ENCODE results near the gene GBF1. TPM values are rescaled to one million over a fixed set of nuclear protein-coding genes. Genes with fewer than 3 reads are reported as not detected.

GBF1 gene
- total RNA-seq, 2 experiments from 2014 or later: 28.8 to 30.9 TPM

- TF ChIP-seq CTCF (IDR thresholded peaks at IDR 0.05): no peak
- intact Hi-C loops (cut with DNase I, micrococcal nuclease): no loop called here
- ChIA-PET POLR2A (no interaction called here), CTCF (no interaction called here)
- Histone ChIP-seq H3K4me1 (ENCODE audit: insufficient read depth, low read length) (peaks cover 9% of the 10 kb centered on the region), H3K4me3 (ENCODE audit: low read length) (no peak overlapping the region), H3K9me3 (ENCODE audit: control insufficient read depth in 1 of 2, insufficient read depth in 1 of 2, low read length in 2 of 2) (no peaks in the 10 kb centered on the region), H3K27me3 (ENCODE audit: control insufficient read depth in 1 of 2, insufficient read depth in 2 of 2, low read length in 2 of 2) (no peaks in the 10 kb centered on the region), H3K36me3 (ENCODE audit: insufficient read depth, low read length) (peaks cover 39% of the 10 kb centered on the region), H3K27ac (ENCODE audit: low read depth in 1 of 2, low read length in 2 of 2) (no peak overlapping the region)
- no peaks in the 10 kb centered on the region for H3K9me3 Mint-ChIP-seq
- peaks cover 54% of the 10 kb centered on the region for H3K36me3 Mint-ChIP-seq (ENCODE audit: low read depth)
- no peaks in the 10 kb centered on the region for H3K27me3 Mint-ChIP-seq
- H3K4me3 Mint-ChIP-seq: no peak overlapping the region
- ATAC-seq (ENCODE audit: poor library complexity) (no peak), DNase-seq (no peak)
- H3K4me1 Mint-ChIP-seq (ENCODE audit: low read depth): peaks cover 71% of the 10 kb centered on the region
- no peak overlapping the region for H3K27ac Mint-ChIP-seq
These were observed 23.7 kb downstream of the GBF1 start for GRCh38 chr10:102269017-102269416.

DNA sequence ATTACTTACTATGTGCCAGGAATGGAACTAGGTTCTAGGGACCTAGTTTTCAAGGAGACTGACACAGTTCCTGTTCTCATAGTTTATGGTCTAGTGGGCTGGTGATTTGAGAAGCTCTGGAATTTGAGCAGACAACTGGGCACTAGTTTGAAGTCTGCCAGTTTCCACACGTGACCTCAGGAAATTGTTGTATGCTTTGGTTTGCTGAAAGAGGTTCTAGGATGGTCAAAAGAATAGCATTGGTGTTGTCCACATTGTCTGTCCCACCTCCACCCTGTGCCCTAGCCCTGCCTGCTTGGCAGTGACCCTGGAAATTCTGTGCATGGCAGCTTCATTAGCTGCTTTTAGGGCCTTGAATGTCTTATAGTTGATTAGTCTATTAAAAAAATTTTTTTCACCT lies 28.7 kb downstream of the GBF1 start:
- Histone ChIP-seq H3K4me1 (ENCODE audit: insufficient read depth, low read length) (peaks cover 5% of the 10 kb centered on the region), H3K9me3 (ENCODE audit: control insufficient read depth in 1 of 2, insufficient read depth in 1 of 2, low read length in 2 of 2) (no peaks in the 10 kb centered on the region), H3K27ac (ENCODE audit: low read depth in 1 of 2, low read length in 2 of 2) (no peak overlapping the region), H3K4me3 (ENCODE audit: low read length) (no peak overlapping the region), H3K27me3 (ENCODE audit: control insufficient read depth in 1 of 2, insufficient read depth in 2 of 2, low read length in 2 of 2) (no peaks in the 10 kb centered on the region), H3K36me3 (ENCODE audit: insufficient read depth, low read length) (peaks cover 7% of the 10 kb centered on the region)
- ChIA-PET POLR2A (no interaction called here), CTCF (no interaction called here)
- Mint-ChIP-seq H3K9me3 (no peaks in the 10 kb centered on the region), H3K27me3 (no peaks in the 10 kb centered on the region), H3K36me3 (ENCODE audit: low read depth) (peaks cover 31% of the 10 kb centered on the region), H3K4me3 (no peak overlapping the region), H3K4me1 (ENCODE audit: low read depth) (peaks cover 35% of the 10 kb centered on the region), H3K27ac (no peak overlapping the region)
- no peak for TF ChIP-seq CTCF (IDR thresholded peaks at IDR 0.05)
- intact Hi-C loops (cut with DNase I, micrococcal nuclease): no loop called here
- no peak for ATAC-seq (ENCODE audit: poor library complexity)
- DNase-seq: no peak

GRCh38 chr10:102275343-102275742 lies 30.0 kb downstream of the GBF1 start:
- H3K27me3 ChIP-seq (ENCODE audit: control insufficient read depth in 1 of 2, insufficient read depth in 2 of 2, low read length in 2 of 2): no peaks in the 10 kb centered on the region
- peaks cover 7% of the 10 kb centered on the region for H3K36me3 ChIP-seq (ENCODE audit: insufficient read depth, low read length)
- Mint-ChIP-seq H3K27me3 (no peaks in the 10 kb centered on the region), H3K4me1 (ENCODE audit: low read depth) (peaks cover 44% of the 10 kb centered on the region), H3K27ac (no peak overlapping the region), H3K4me3 (no peak overlapping the region), H3K36me3 (ENCODE audit: low read depth) (peaks cover 27% of the 10 kb centered on the region), H3K9me3 (no peaks in the 10 kb centered on the region)
- no peak for TF ChIP-seq CTCF (IDR thresholded peaks at IDR 0.05)
- peaks cover 8% of the 10 kb centered on the region for H3K4me1 ChIP-seq (ENCODE audit: insufficient read depth, low read length)
- no peaks in the 10 kb centered on the region for H3K9me3 ChIP-seq (ENCODE audit: control insufficient read depth in 1 of 2, insufficient read depth in 1 of 2, low read length in 2 of 2)
- intact Hi-C loops (cut with DNase I, micrococcal nuclease): no loop called here
- DNase-seq (no peak), ATAC-seq (ENCODE audit: poor library complexity) (no peak)
- CTCF ChIA-PET: no interaction called here
- H3K27ac ChIP-seq (ENCODE audit: low read depth in 1 of 2, low read length in 2 of 2): no peak overlapping the region
- POLR2A ChIA-PET: interaction anchor here (0.7 kb wide), 1 partner anchor 12 kb away, joined by 3 read pairs; no protein-coding TSS in a partner anchor
- H3K4me3 ChIP-seq (ENCODE audit: low read length): no peak overlapping the region
